HG02943 (cell line): ENCODE data around the gene SEMA5A.

Experiments used
- ATAC-seq: cut with Tn5 transposase; IDR thresholded peaks from one replicate; pipeline ENCODE4 v1.9.1; 2021; ENCODE audit warnings: mild to moderate bottlenecking, low read depth, moderate library complexity; ENCODE audit not compliant: unreplicated experiment

Gene SEMA5A

GRCh38 chr5:9051779-9052178 lies 494.1 kb downstream of the SEMA5A start:
- no peak for ATAC-seq

DNA sequence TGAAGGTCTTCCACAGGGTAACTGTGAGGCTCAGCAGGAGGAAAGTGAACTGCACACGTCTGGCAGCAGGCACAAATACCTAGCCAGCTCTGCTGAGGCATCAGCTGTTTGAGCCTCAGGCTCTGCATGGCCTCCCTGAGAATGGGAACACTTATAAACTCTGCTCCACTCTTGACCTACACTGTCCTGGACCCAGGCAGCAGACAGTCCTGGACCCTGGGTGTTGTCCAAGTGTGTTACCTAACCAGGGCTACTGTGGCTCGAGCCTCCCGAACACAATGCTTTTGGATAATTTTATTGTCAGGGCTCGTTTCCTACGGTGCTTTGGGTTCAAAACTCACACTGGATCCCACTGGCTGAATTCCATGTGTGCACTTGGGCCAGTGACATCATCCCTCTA lies 497.9 kb downstream of the SEMA5A start:
- no peak for ATAC-seq

DNA sequence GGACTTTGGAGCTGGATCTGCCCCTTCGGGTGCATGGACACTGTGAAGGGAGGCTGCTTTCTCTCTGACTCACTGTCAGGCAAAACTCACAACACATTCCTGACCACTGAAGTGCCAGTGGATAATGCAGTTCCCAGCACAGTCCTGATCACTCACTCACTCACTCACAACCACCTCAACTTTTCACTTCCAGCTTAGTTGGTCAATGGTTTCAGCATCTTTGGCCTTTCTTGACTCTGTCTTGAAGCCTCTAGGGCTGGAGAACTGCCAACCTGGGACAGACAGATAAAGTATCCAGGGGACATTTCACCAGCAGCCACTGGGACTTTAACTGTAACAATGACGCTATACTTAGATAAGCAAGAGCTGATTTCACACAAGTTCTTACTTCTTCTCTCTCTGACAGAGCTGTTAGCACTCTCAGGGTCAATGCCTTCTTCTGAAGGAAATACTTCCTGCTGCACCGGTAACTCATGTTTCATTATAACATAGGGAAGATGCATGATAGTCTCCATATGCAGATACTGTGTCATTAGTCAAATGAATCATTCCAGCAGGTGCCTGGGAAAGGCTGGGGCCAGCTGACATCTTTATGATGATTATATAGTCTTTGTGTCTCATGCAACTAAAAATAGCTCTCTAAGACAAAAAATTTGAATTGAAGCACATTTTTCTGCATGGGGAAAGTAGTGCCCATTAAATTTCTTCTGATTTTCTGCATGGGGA lies 499.0 kb downstream of the SEMA5A start:
- ATAC-seq = no peak

GRCh38 chr5:9045946-9046345 lies 499.9 kb downstream of the SEMA5A start:
- ATAC-seq = no peak

- no peak for ATAC-seq
Measured at GRCh38 chr5:9042241-9042640, 503.6 kb downstream of the SEMA5A start.

- ATAC-seq = no peak
Measured at GRCh38 chr5:9040475-9040874, 505.4 kb downstream of the SEMA5A start.

GRCh38 chr5:9037048-9037447 lies 508.8 kb downstream of the SEMA5A start:
- ATAC-seq = no peak

DNA sequence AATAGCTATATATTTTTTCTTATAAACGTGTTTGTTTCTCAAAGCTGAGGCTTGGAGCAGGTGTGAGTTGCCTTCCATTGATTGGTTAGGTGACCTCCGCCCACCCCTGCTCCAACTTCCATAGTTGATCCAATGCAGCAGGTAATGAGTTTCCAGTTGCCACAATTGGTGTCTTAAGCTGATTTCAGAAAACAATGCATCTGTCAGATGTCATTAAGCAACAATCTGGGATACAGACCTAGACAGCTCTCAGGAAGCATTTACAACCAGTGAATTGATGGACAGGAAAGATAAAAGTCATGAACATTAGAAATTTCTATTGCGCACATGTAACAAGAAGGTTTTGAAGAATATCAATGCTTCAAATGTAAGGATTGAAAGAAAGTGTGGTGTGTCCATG lies 510.5 kb downstream of the SEMA5A start:
- no peak for ATAC-seq

DNA sequence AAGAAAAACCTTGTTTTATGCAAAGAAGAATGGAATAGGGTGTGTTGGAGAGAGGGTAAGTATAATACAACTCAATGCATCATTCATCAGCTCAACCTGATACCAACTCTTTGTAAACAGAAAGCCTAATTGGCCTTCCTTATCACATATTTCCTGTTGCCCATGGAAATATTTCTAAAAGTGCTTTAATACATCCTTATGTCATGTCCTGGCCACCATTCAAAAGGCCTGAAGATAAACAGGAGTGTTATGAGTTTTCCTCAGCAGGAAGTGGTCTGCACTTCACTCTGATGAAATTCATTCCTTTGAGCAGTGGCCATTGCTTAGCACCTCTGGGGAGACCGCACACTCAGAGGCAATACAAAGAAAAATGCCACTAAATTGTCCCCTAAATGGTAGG lies 511.2 kb downstream of the SEMA5A start:
- ATAC-seq = no peak

- ATAC-seq = no peak
Measured at GRCh38 chr5:9033524-9033923, 512.4 kb downstream of the SEMA5A start.

DNA sequence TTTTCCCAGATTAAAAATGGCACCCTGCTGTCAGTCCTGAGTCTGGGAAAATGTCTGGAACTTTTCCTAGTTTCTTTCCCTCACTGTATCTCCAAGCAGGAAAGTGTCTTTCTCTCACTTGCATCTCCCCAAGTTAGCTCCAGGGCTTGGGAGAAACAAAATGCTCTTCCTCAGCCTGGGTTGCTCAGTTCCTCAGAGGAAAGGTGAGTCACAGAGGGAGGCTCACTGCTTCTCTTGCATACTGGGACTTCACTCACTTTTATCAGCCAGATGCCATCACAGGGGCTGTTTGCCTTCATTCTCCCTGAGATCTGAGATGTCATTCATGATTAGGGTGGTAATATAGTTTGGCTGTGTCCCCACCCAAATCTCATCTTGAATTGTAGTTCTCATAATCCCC lies 519.9 kb downstream of the SEMA5A start:
- no peak for ATAC-seq

GRCh38 chr5:9020996-9021395 lies 524.9 kb downstream of the SEMA5A start:
- ATAC-seq = no peak

DNA sequence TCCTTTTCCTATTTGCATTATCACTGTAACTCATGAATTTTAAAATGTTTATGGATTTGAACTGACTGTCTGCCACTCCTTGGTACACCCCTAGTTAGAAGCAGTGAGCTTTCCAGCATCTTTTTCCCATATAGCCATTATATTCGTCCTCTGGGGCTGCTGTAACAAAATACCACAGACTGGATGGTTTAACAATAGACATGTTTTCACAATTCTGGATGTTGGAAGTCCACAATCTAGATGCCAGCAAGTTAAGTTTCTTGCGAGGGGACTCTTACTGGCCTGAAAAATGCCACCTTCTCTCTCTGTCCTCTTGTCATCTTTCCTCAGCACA lies 530.0 kb downstream of the SEMA5A start:
- ATAC-seq = no peak

- ATAC-seq = no peak
Measured at GRCh38 chr5:9015260-9015936, 530.5 kb downstream of the SEMA5A start.

DNA sequence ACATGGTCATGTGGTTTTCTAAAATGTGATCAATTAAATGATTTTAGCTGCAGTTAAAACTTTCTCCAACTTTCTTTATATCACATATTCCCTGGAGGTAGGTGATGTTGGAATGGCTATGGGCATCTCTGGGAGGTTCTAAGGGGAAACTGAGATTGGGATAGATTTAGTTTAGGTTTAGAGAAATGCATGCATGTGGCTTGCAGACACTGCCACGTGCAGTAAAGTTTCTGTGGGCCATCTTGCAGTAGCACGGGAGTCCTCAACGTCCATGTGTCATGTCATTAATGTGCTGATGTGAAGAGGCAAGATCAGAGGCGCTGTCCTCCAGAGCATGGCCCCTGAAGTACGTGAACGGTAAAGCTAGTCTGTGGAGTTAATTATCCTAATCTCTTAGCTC lies 532.7 kb downstream of the SEMA5A start:
- ATAC-seq = no peak

GRCh38 chr5:9009931-9010651 lies 535.8 kb downstream of the SEMA5A start:
- no peak for ATAC-seq

GRCh38 chr5:8997542-8998070 lies 548.3 kb downstream of the SEMA5A start:
- ATAC-seq = no peak

- no peak for ATAC-seq
Measured at GRCh38 chr5:8993031-8993430, 552.8 kb downstream of the SEMA5A start.
